HG03097 (cell line): Measurements from ENCODE around the gene PPFIBP2.

Experiments
- ATAC-seq: cut with Tn5 transposase; IDR thresholded peaks from one replicate; pipeline ENCODE4 v1.9.1; 2021; ENCODE audit not compliant: unreplicated experiment, low FRiP score

The PPFIBP2 gene

GRCh38 chr11:7619322-7619721 is 105.5 kb downstream of the PPFIBP2 start:
- no peak for ATAC-seq

DNA sequence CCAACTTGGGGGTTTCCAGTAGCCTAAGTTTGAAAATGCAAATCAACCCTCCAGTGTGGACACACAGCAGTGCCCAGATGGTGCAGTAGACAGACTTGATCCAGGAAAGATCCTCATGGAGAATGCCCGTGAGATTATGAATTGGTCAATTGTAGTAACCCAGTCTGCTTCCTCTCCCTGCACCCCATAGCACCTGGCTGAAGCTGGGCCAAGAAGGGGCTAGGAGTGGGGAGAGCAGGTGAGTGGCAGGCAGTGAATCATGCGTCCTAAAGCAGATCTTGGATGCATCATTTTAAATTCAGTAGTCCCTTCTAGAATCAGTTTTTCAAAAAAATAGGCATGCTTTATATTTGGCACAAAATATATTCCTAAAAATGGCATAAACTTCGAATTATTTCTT is 107.3 kb downstream of the PPFIBP2 start:
- ATAC-seq: no peak

- no peak for ATAC-seq
Observed at GRCh38 chr11:7621554-7621953, 107.8 kb downstream of the PPFIBP2 start.

GRCh38 chr11:7622721-7623120 is 108.9 kb downstream of the PPFIBP2 start:
- ATAC-seq: no peak

DNA sequence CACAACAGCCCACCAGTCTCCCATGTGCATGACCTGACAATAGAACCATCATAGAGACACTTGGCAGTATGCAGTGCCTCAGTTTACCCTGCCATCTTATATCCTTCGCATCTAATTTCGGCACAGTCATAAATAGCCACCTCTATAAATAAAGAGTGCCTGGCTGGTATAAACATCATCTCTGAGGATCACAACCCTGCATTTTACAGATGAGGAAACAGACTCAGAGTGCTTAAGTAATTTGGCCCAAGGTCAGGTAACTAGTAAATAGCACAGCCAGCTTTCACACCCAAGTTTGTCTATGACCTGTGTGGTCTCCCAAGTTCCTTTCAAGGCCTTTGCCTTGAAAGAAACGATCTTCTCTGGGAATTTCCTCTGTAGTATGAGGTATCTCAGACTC is 114.9 kb downstream of the PPFIBP2 start:
- no peak for ATAC-seq

DNA sequence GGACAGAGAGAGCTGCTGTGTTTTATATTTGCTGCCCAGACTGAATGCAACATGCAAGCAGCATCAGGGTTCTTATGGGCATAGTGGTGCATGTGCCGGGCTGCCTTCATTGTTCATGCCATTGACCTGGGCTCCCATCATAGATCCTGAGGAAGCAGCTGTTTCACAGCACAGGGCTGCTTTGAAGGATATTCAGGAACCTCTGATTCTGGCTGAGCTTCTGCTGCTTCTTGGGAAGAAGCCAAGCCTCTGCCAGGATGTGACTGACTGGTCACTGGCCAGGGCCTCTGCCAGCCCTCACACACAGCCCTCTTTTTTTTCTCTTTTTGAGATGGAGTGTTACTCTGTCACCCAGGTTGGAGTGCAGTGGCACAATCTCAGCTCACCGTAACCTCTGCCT is 116.2 kb downstream of the PPFIBP2 start:
- ATAC-seq: no peak

DNA sequence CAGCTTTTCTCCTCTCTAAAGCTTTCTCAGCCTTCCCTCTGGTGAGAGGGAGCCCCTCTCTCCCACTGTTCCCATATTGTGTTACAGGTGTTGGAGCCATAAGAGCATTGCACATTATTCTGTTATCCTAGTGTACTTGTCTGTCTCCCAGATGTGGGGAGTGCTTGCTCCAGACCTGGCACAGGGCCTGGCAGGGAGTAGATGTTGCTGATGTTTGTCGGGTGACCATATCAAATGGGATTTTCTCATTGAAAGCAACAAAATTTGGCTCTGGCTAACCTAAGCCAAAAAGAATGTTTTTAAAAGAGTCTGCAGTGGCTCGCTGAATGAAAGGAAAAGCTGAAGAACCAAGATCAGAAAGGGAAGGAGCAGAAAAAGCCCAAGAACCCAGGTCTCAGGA is 118.4 kb downstream of the PPFIBP2 start:
- no peak for ATAC-seq

DNA sequence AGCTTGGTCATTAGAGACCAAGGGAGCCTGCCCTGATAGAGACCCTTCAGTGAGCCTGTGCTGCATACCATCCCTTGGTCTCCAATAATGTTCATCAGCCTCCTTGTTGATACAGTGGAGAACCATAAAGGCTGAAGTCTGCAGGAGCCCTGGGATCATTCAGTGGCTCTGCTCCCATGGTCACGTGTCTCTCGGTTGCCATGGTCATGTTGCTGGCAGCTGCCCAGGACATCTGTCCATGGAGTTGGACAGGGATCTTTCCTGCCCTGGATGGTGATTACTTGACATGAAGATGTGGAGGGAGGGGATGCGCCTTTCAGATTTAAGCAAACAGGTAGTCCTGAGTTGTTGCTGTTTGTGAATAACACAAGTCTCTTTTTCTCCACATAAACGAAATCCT is 121.3 kb downstream of the PPFIBP2 start:
- ATAC-seq: no peak

- ATAC-seq: no peak
Observed at GRCh38 chr11:7635708-7636107, 121.9 kb downstream of the PPFIBP2 start.

DNA sequence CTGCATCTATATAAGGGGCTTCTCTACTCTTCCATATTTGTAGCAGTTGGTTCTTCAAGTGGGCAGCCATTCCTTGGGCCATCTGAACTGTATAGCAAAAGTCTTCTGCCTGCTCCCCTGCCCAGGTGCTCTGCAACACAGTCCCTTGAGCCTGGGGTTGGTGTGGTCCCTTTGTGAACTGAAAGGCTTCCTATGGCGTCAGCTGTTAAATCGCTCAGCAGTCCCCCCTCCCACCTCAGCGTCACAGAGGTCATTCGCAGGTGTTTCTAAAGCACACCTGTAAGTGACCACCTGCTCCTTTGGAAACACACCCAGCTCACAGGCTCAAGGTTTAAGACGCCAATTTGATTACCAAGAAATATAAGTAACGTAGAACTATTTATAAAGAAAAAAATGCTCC is 122.6 kb downstream of the PPFIBP2 start:
- ATAC-seq: no peak

- ATAC-seq: no peak
Observed at GRCh38 chr11:7637447-7638157, 123.8 kb downstream of the PPFIBP2 start.

GRCh38 chr11:7638710-7639642 is 125.2 kb downstream of the PPFIBP2 start:
- no peak for ATAC-seq

GRCh38 chr11:7639643-7640025 is 125.8 kb downstream of the PPFIBP2 start:
- ATAC-seq: no peak

DNA sequence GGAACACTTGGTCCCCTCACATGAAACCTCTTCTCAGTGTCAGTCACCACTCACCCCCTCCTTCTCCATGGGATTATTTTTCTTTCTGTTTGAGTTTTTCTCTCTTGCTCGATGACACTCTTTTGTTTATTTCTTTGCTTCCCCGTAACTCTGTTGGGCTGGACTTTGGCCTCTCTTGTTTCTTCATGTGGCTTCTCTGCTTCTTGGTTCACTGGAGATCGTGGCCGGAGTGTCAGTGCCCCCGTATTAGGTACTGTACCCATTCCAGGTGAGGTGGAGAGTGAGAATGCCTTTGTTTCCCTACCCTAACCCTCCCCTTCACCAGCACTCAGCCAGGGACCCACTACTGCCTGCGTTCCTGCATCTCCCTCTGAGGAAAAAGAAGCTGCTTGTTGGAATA is 127.0 kb downstream of the PPFIBP2 start:
- no peak for ATAC-seq

- ATAC-seq: no peak
Observed at GRCh38 chr11:7642747-7643146, 128.9 kb downstream of the PPFIBP2 start.

- no peak for ATAC-seq
Observed at GRCh38 chr11:7643314-7643713, 129.5 kb downstream of the PPFIBP2 start.

- ATAC-seq: no peak
Observed at GRCh38 chr11:7645206-7645605, 131.4 kb downstream of the PPFIBP2 start.

DNA sequence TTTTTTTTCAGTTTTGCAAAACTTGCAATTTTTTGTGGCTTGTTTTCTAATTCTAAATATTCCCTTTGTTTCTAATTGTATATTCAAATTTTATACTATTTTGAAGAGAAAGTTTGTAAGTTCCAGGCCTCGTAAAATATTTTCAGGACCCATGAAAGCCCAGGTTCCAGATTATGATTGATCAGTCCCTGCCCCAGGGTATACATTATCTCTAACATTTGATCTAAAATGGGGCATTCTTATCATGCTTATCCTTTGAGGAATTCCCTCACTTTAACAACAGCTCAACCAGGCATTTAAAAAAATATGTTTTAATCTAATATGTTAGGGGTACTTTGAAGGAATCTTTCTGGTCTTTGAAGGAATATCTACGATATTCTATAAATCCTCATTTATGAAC is 133.1 kb downstream of the PPFIBP2 start:
- ATAC-seq: no peak

GRCh38 chr11:7648264-7648663 is 134.5 kb downstream of the PPFIBP2 start:
- no peak for ATAC-seq

DNA sequence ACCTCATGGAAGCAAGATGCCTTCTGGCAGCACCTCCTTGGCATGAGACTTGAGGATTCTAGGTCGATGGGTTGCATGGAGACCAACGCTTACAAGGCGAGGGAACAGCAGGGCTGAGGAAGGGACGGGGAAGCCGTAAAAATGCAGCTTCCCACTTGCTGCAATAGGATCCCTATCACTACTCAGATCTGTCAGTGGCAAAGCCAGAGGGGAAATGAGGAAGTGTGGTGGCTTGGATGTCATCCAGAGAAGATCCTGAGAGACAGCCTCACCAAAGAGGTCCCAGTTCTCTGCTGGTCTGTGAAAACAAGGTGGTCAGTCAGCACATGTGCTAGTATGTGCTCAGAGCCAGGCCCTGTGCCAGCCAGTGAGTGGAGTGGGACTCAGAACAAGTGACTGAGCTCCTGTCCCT is 137.3 kb downstream of the PPFIBP2 start:
- no peak for ATAC-seq

- ATAC-seq: no peak
Observed at GRCh38 chr11:7651700-7652099, 137.9 kb downstream of the PPFIBP2 start.

- ATAC-seq: no peak
Observed at GRCh38 chr11:7654195-7654705, 140.5 kb downstream of the PPFIBP2 start.
